Right atrium auricular region (tissue), 2 donors: Measurements from ENCODE around the gene C8A. TPM values are rescaled to one million over a fixed set of nuclear protein-coding genes. Genes with fewer than 3 reads are reported as not detected.
A peak's percentile ranks its signal among the peaks of the same experiment; 100 is the strongest.

Experiments used
- DNase-seq: peaks from one replicate; pipeline ENCODE4 v3.0.0-alpha.2; 2019; ENCODE audit warnings: low spot score
- H3K27ac ChIP-seq, 2 donors: fragments of 200-600 bp; sonication (generic); 1 replicate in 1 of 2; 2 replicates in 1 of 2; pipeline ENCODE4 v1.5.1; 2016 to 2019
- H3K27me3 ChIP-seq, 2 donors: fragments of 200-600 bp; sonication (generic); one replicate each; pipeline versions ENCODE4 v1.5.1 to v1.6.0; 2017 to 2019
- H3K36me3 ChIP-seq: fragments of 200-600 bp; sonication (generic); one replicate; pipeline ENCODE4 v1.5.1; 2016
- H3K4me1 ChIP-seq, 2 donors: fragments of 200-600 bp; sonication (generic); one replicate each; pipeline versions ENCODE4 v1.5.1 to v1.6.0; 2017 to 2019
- H3K4me3 ChIP-seq, 2 donors: fragments of 200-600 bp; sonication (generic); 1 replicate in 1 of 2; 2 replicates in 1 of 2; pipeline ENCODE4 v1.5.1; 2017 to 2019; ENCODE audit warnings: mild to moderate bottlenecking in 1 of 2, moderate library complexity in 1 of 2
- H3K9me3 ChIP-seq, 2 donors: fragments of 200-600 bp; sonication (generic); one replicate each; pipeline ENCODE4 v1.5.1; 2019
- total RNA-seq, 2 donors: library from RNA; depleted of rRNA; stranded (reverse); fragments of >200 nt; gene quantifications; one replicate each; pipeline ENCODE4 v1.1.0, GENCODE V29; 2016
- TF ChIP-seq, protein P1 (sequence below), 2 donors: fragments of 200-600 bp; sonication (generic); IDR thresholded peaks; one replicate each; pipeline ENCODE4 v1.5.1; 2019; ENCODE audit warnings: antibody characterized with exemption in 2 of 2

C8A gene
- total RNA-seq, 2 donors from 2014 or later = not detected

DNA sequence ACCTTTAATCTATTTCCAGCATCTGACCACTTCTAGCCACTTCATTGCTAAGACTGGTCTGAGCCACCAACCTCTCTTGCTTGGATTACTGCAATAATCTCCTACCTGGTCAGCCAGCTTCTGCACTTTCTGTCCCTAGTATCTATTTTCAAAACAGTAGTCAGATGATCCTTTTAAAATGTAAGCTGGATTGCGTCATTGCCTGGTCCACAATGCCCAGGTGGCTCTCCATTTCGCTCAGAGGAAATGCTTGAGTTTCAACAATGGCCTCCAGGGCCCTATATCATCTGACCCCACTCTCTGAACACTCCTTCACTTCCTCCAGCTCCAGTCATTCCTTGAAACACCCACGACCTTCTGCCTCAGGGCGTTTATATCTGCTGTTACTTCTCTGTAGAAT is 37.7 kb upstream of the C8A start:
- TF ChIP-seq, protein P1, sequence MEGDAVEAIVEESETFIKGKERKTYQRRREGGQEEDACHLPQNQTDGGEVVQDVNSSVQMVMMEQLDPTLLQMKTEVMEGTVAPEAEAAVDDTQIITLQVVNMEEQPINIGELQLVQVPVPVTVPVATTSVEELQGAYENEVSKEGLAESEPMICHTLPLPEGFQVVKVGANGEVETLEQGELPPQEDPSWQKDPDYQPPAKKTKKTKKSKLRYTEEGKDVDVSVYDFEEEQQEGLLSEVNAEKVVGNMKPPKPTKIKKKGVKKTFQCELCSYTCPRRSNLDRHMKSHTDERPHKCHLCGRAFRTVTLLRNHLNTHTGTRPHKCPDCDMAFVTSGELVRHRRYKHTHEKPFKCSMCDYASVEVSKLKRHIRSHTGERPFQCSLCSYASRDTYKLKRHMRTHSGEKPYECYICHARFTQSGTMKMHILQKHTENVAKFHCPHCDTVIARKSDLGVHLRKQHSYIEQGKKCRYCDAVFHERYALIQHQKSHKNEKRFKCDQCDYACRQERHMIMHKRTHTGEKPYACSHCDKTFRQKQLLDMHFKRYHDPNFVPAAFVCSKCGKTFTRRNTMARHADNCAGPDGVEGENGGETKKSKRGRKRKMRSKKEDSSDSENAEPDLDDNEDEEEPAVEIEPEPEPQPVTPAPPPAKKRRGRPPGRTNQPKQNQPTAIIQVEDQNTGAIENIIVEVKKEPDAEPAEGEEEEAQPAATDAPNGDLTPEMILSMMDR (IDR thresholded peaks at IDR 0.05) = no peak
- H3K27me3 ChIP-seq = no peaks in the 10 kb centered on the region
- no peaks in the 10 kb centered on the region for H3K36me3 ChIP-seq
- H3K9me3 ChIP-seq = peaks cover 0 to 8% of the 10 kb centered on the region in 2 donors
- H3K4me3 ChIP-seq = no peak overlapping the region
- H3K27ac ChIP-seq = no peak overlapping the region
- no peak for DNase-seq
- peaks cover 0 to 29% of the 10 kb centered on the region in 2 donors for H3K4me1 ChIP-seq

DNA sequence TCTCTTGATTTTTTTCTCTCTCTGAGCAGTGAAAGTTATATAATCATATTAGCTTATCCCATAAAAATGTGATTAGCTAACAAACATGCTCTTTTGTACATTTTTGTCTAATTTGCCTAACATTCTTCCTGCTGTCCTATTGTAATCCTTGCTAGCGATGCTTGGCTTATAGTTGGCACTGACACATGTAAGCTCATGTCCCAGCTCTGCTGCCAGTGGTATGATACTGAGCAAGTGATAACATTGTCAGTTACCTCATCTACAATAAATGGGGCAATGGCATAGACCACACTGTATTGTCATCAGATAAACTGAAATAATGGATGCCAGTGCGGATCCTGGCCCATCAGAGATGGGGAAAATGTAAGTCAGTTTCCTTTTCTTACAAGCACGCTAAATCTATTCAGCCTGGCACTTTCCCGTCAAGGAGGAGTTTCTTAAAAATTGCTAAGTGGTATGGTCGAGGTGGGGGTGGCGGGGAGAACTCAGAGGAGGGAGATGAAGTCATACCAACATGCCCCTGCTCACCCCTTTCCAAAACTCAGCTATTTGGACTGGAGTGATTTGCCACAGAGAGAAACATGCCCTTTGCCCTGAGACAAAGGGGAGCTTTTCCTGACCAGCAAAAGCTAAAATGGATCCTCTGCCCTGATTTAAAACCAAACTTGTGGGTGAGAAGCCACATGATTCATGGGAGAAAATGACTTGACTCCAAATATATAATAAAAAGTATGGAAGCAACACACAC is 36.7 kb upstream of the C8A start:
- DNase-seq = no peak
- H3K4me3 ChIP-seq = no peak overlapping the region

DNA sequence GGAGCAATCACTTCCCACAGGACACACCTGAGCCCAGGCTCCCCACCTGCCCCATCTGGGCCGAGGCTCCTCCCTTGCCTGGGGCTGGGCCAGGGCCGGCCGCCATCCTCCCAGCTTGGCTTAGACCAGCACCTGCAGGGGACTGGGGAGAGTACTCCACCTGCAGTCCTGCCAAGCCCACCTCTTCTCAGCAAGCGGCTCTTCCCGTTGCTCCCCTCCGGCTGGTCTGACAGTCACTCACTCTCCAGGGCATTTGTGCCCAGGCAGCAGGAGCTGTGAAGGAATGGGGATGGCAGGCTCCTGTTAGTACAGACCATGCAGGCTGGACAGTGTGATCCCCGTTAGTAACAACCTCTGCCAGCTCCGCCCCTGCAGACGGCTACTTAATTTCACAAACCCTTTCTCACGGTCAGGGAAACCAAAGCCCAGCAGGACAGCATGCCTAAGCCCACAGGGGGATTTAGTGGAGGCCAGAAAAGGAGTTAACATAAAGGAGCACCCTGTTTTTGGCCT is 35.2 kb upstream of the C8A start, which contains the start of gene FYB2:
TSS of gene FYB2 (minus strand) at position 18 of the 513 bp plus-strand sequence. CDS start 114 bp downstream, outside the sequence.
- peak within 1 kb of the TSS; percentile 74 to 82 for H3K27ac ChIP-seq
- no peaks in the 10 kb centered on the region for H3K36me3 ChIP-seq
- peaks cover 0 to 4% of the 10 kb centered on the region in 2 donors for H3K9me3 ChIP-seq
- no peak for DNase-seq
- no peak within 1 kb of the TSS for H3K4me3 ChIP-seq
- TF ChIP-seq, protein P1 (IDR thresholded peaks at IDR 0.05) = no peak
- H3K27me3 ChIP-seq = no peaks in the 10 kb centered on the region
- H3K4me1 ChIP-seq = peaks cover 0 to 29% of the 10 kb centered on the region in 2 donors

More for the DNA sequence above, 36.7 kb upstream of the C8A start:
- TF ChIP-seq, protein P1 (IDR thresholded peaks at IDR 0.05) = no peak
- H3K36me3 ChIP-seq = no peaks in the 10 kb centered on the region
- no peaks in the 10 kb centered on the region for H3K27me3 ChIP-seq
- H3K4me1 ChIP-seq = peaks cover 0 to 29% of the 10 kb centered on the region in 2 donors
- peaks cover 0 to 8% of the 10 kb centered on the region in 2 donors for H3K9me3 ChIP-seq
- H3K27ac ChIP-seq = peak overlapping the region; percentile 74 to 82

DNA sequence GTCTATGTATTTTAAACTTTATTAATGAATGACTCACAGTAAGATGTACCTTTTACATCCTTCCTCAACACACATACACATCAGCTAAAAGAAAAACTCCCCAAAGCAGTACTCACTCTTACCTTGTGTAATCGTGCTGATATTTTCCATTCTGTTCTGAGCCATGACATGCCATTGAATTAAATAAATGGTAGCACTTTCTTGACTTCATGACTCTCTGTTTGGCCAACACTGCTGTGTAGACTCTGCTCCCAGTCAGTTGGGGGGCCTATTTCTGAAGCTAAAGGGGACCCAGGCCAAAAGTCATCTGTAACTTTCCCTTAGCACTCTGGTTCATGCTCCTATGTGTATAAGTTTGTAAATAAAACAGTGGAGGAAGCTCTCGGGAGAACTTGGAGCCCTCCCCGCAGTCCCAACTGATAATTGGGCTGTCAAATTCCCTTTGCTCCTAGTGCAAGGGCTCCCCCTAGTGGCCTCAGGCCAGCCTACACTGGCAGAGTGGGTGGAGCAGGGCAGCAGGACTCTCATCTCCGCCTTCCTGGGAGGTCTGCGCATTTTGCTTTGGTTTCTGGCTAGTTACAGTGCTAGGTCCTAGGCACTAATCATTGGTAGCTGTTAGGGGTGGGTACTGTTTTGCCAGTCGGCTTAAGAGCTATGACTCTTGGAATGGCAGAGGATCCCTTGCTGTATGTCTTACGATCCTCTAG is 33.7 kb upstream of the C8A start:
- Histone ChIP-seq H3K4me3 (no peak overlapping the region), H3K27ac (no peak overlapping the region), H3K9me3 (no peaks in the 10 kb centered on the region), H3K4me1 (peaks cover 0 to 29% of the 10 kb centered on the region in 2 donors), H3K27me3 (no peaks in the 10 kb centered on the region), H3K36me3 (no peaks in the 10 kb centered on the region)
- DNase-seq = peak; percentile 79
- TF ChIP-seq, protein P1 (IDR thresholded peaks at IDR 0.05) = peak; percentile 93 to 96

DNA sequence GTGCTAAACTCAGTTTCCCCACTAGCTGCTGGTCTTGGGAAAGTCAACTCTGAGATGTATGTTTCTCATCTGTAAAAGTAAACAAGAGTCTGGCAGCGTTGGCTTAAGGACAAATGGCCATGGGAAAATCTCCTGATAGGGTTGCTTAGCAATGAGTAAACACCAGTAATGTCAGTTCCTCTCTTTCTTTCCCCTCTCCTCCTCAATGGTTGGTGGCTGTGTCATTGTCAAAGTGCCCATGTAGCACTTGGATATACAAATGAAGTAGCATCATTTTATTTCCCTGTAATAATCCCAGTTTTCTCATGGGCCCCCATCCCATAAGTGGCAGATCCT is 33.2 kb upstream of the C8A start:
- Histone ChIP-seq H3K4me3 (no peak overlapping the region), H3K4me1 (peaks cover 0 to 29% of the 10 kb centered on the region in 2 donors), H3K27me3 (no peaks in the 10 kb centered on the region), H3K9me3 (no peaks in the 10 kb centered on the region), H3K36me3 (no peaks in the 10 kb centered on the region), H3K27ac (no peak overlapping the region)
- no peak for DNase-seq
- TF ChIP-seq, protein P1 (IDR thresholded peaks at IDR 0.05) = no peak
